ENCODE measurements around the gene LETMD1.

The LETMD1 gene

GRCh38 chr12:51020448-51021182 lies 27.5 kb upstream of the LETMD1 start:
- H3K27ac ChIP-seq (replicated peaks), result peak overlapping the region; percentile 62
- no peak for TF ChIP-seq GABPA (IDR thresholded peaks at IDR 0.05; ENCODE audit: low read depth)
- TF ChIP-seq, protein P1, sequence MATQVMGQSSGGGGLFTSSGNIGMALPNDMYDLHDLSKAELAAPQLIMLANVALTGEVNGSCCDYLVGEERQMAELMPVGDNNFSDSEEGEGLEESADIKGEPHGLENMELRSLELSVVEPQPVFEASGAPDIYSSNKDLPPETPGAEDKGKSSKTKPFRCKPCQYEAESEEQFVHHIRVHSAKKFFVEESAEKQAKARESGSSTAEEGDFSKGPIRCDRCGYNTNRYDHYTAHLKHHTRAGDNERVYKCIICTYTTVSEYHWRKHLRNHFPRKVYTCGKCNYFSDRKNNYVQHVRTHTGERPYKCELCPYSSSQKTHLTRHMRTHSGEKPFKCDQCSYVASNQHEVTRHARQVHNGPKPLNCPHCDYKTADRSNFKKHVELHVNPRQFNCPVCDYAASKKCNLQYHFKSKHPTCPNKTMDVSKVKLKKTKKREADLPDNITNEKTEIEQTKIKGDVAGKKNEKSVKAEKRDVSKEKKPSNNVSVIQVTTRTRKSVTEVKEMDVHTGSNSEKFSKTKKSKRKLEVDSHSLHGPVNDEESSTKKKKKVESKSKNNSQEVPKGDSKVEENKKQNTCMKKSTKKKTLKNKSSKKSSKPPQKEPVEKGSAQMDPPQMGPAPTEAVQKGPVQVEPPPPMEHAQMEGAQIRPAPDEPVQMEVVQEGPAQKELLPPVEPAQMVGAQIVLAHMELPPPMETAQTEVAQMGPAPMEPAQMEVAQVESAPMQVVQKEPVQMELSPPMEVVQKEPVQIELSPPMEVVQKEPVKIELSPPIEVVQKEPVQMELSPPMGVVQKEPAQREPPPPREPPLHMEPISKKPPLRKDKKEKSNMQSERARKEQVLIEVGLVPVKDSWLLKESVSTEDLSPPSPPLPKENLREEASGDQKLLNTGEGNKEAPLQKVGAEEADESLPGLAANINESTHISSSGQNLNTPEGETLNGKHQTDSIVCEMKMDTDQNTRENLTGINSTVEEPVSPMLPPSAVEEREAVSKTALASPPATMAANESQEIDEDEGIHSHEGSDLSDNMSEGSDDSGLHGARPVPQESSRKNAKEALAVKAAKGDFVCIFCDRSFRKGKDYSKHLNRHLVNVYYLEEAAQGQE (IDR thresholded peaks at IDR 0.05; ENCODE audit: insufficient replicate concordance, low read depth), result no peak
- no peak for TF ChIP-seq POLR2AphosphoS5 (IDR thresholded peaks at IDR 0.05; ENCODE audit: low read depth)
- TF ChIP-seq CTCF (IDR thresholded peaks at IDR 0.05; ENCODE audit: insufficient read depth, low read length), result no peak
- no peak for TF ChIP-seq SPI1 (IDR thresholded peaks at IDR 0.05; ENCODE audit: borderline replicate concordance, low read depth)

GRCh38 chr12:51021694-51022093 lies 26.4 kb upstream of the LETMD1 start:
- Histone ChIP-seq H3K27me3 (ENCODE audit: insufficient read depth, poor library complexity, severe bottlenecking) (no peaks in the 10 kb centered on the region), H3K27ac (replicated peaks) (no peak overlapping the region), H3K4me3 (replicated peaks; ENCODE audit: insufficient read depth, low read length) (no peak overlapping the region)
- DNase-seq (ENCODE audit: low read depth in 1 of 2, low spot score in 1 of 2), result no peak
- TF ChIP-seq, protein P1 (IDR thresholded peaks at IDR 0.05; ENCODE audit: insufficient replicate concordance, low read depth), result no peak
- no peak for TF ChIP-seq CTCF (IDR thresholded peaks at IDR 0.05; ENCODE audit: insufficient read depth, low read length)

More at GRCh38 chr12:51020448-51021182, 27.5 kb upstream of the LETMD1 start:
- Histone ChIP-seq H3K4me3 (replicated peaks; ENCODE audit: insufficient read depth, low read length) (no peak overlapping the region), H3K27me3 (ENCODE audit: insufficient read depth, poor library complexity, severe bottlenecking) (no peaks in the 10 kb centered on the region)
- DNase-seq (ENCODE audit: low read depth in 1 of 2, low spot score in 1 of 2), result peak in 1 of 2 experiments; percentile 53

DNA sequence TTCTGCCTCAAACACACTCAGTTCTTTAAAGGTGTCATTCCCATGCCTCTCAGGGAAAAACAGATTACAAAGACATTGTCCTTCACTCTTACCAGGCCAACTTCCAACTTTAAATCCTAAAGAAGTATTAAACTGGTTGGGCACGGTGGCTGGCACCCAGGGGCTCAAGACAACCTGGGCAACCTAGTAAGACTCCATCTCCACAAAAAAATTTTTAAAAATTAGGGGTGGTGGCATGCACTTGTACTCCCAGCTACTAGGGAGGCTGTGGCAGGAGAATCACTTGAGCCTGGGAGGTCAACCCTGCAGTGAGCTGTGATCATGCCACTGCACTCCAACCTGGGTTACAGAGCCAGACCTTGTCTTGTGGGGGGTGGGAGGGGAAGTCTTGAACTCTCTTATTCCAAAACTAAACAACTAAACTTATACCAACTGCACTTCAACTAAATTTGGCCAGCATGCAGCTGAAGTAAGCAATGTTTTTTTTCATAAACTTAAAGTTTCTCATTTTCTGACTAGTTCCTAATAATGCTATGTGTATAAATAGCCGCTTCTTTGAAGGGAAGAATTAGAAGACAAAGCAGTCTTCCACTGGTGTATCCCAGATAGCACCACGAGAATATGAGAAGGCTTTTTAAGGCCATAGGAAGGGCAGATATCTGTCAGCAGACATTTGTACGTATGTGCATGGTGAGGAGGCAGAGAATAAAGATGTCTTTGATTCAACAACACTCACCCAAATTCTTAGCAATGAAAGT lies 24.3 kb upstream of the LETMD1 start:
- no peak for DNase-seq (ENCODE audit: low read depth in 1 of 2, low spot score in 1 of 2)
- H3K4me3 ChIP-seq (replicated peaks; ENCODE audit: insufficient read depth, low read length), result peak overlapping the region; percentile 98
- H3K27ac ChIP-seq (replicated peaks), result peak overlapping the region; percentile 77
- no peaks in the 10 kb centered on the region for H3K27me3 ChIP-seq (ENCODE audit: insufficient read depth, poor library complexity, severe bottlenecking)
- TF ChIP-seq SPI1 (IDR thresholded peaks at IDR 0.05; ENCODE audit: borderline replicate concordance, low read depth), result no peak
- TF ChIP-seq POLR2AphosphoS5 (IDR thresholded peaks at IDR 0.05; ENCODE audit: low read depth), result no peak
- TF ChIP-seq, protein P1 (IDR thresholded peaks at IDR 0.05; ENCODE audit: insufficient replicate concordance, low read depth), result no peak
- TF ChIP-seq CTCF (IDR thresholded peaks at IDR 0.05; ENCODE audit: insufficient read depth, low read length), result no peak
- TF ChIP-seq GABPA (IDR thresholded peaks at IDR 0.05; ENCODE audit: low read depth), result no peak

Data from HL-60 (cell line).